Colonic mucosa (tissue), 4 donors: Measurements from ENCODE around the gene P2RY12. TPM values are rescaled to one million over a fixed set of nuclear protein-coding genes. Genes with fewer than 3 reads are reported as not detected.

Experiments used
- DNase-seq: peaks from one replicate; pipeline ENCODE4 v3.0.0-alpha.2; 2020
- H3K27ac ChIP-seq: fragments of 200-600 bp; one replicate; pipeline ENCODE4 v1.8.0; 2021
- H3K27me3 ChIP-seq: fragments of 200-600 bp; one replicate; pipeline ENCODE4 v1.8.0; 2021
- H3K36me3 ChIP-seq: fragments of 200-600 bp; one replicate; pipeline ENCODE4 v1.8.0; 2021
- H3K4me1 ChIP-seq: fragments of 200-600 bp; one replicate; pipeline ENCODE4 v1.8.0; 2021; ENCODE audit warnings: mild to moderate bottlenecking
- H3K4me3 ChIP-seq: fragments of 200-600 bp; one replicate; pipeline ENCODE4 v1.8.0; 2021
- H3K9ac ChIP-seq, 2 donors: one replicate each; pipeline ENCODE4 v1.7.0; 2013; ENCODE audit warnings: control low read depth in 2 of 2, low read depth in 2 of 2, low read length in 2 of 2
- H3K9me3 ChIP-seq: fragments of 200-600 bp; one replicate; pipeline ENCODE4 v1.8.0; 2021
- CTCF ChIP-seq: fragments of 200-600 bp; IDR thresholded peaks from one replicate; pipeline ENCODE4 v1.8.0; 2022; ENCODE audit warnings: antibody characterized with exemption, mild to moderate bottlenecking
- intact Hi-C: fragments of 100-400 bp; cut with DNase I; formaldehyde crosslinking; loops from one replicate; pipeline ENCODE4 v1.14.1; 2022
- total RNA-seq, 2 donors: library from RNA; stranded (reverse); fragmentation: NEBNext Ultra II Directional in 1 of 2; extraction: Animal tissue kit (Norgen Biotek cat#: 25700) in 1 of 2; gene quantifications; one replicate each; pipeline ENCODE4 v1.2.1, GENCODE V29; 2021
- donor health status: healthy.
- donor health status: DM: no; HTN: no; CAD: no.
- donor health status: DM: no; HTN: no; CAD: no.

The P2RY12 gene
- total RNA-seq, 2 donors from 2014 or later: 0.17 to 0.72 TPM

- H3K27me3 ChIP-seq: no peaks in the 10 kb centered on the region
- intact Hi-C loops: no loop called here
- H3K9ac ChIP-seq: no peak overlapping the region
- H3K27ac ChIP-seq: no peak overlapping the region
- H3K4me3 ChIP-seq: no peak overlapping the region
- H3K4me1 ChIP-seq: no peaks in the 10 kb centered on the region
- DNase-seq: no peak
- no peak for TF ChIP-seq CTCF
- no peaks in the 10 kb centered on the region for H3K9me3 ChIP-seq
- H3K36me3 ChIP-seq: no peaks in the 10 kb centered on the region
Measured at GRCh38 chr3:151377768-151378385, 6.7 kb downstream of the P2RY12 start.

- DNase-seq: no peak
- no peaks in the 10 kb centered on the region for H3K4me1 ChIP-seq
- no peak overlapping the region for H3K4me3 ChIP-seq
- H3K9me3 ChIP-seq: no peaks in the 10 kb centered on the region
- H3K36me3 ChIP-seq: no peaks in the 10 kb centered on the region
- intact Hi-C loops: no loop called here
- H3K27ac ChIP-seq: no peak overlapping the region
- H3K9ac ChIP-seq: no peak overlapping the region
- no peak for TF ChIP-seq CTCF
- H3K27me3 ChIP-seq: no peaks in the 10 kb centered on the region
Measured at GRCh38 chr3:151372063-151372820, 12.3 kb downstream of the P2RY12 start.

GRCh38 chr3:151371526-151371925 is 13.0 kb downstream of the P2RY12 start:
- H3K27me3 ChIP-seq: no peaks in the 10 kb centered on the region
- no peak overlapping the region for H3K9ac ChIP-seq
- no peak overlapping the region for H3K27ac ChIP-seq
- no peaks in the 10 kb centered on the region for H3K4me1 ChIP-seq
- no peak overlapping the region for H3K4me3 ChIP-seq
- H3K36me3 ChIP-seq: no peaks in the 10 kb centered on the region
- no peak for DNase-seq
- TF ChIP-seq CTCF: no peak
- intact Hi-C loops: no loop called here
- H3K9me3 ChIP-seq: no peaks in the 10 kb centered on the region

- DNase-seq: no peak
- H3K27ac ChIP-seq: no peak overlapping the region
- no peaks in the 10 kb centered on the region for H3K36me3 ChIP-seq
- intact Hi-C loops: no loop called here
- H3K9me3 ChIP-seq: no peaks in the 10 kb centered on the region
- H3K4me1 ChIP-seq: no peaks in the 10 kb centered on the region
- no peak overlapping the region for H3K9ac ChIP-seq
- no peak for TF ChIP-seq CTCF
- no peaks in the 10 kb centered on the region for H3K27me3 ChIP-seq
- H3K4me3 ChIP-seq: no peak overlapping the region
Measured at GRCh38 chr3:151367448-151367847, 17.1 kb downstream of the P2RY12 start.

GRCh38 chr3:151366993-151367392 is 17.6 kb downstream of the P2RY12 start:
- H3K27ac ChIP-seq: no peak overlapping the region
- H3K36me3 ChIP-seq: no peaks in the 10 kb centered on the region
- no peaks in the 10 kb centered on the region for H3K9me3 ChIP-seq
- no peaks in the 10 kb centered on the region for H3K27me3 ChIP-seq
- H3K4me3 ChIP-seq: no peak overlapping the region
- intact Hi-C loops: no loop called here
- no peak for DNase-seq
- TF ChIP-seq CTCF: no peak
- H3K4me1 ChIP-seq: no peaks in the 10 kb centered on the region
- H3K9ac ChIP-seq: no peak overlapping the region
